HG03196 (cell line): ENCODE measurements around the gene SDCCAG8.

ENCODE experiments used
- ATAC-seq: cut with Tn5 transposase; IDR thresholded peaks from one replicate; pipeline ENCODE4 v1.9.1; 2021; ENCODE audit not compliant: unreplicated experiment

The SDCCAG8 gene

GRCh38 chr1:243449373-243449772 lies 193.5 kb downstream of the SDCCAG8 start:
- ATAC-seq: no peak

- ATAC-seq: no peak
These were observed 196.3 kb downstream of the SDCCAG8 start for GRCh38 chr1:243452092-243452491.

GRCh38 chr1:243454328-243454997 lies 198.6 kb downstream of the SDCCAG8 start:
- ATAC-seq: no peak

GRCh38 chr1:243455760-243456651 lies 200.2 kb downstream of the SDCCAG8 start:
- ATAC-seq: no peak

- ATAC-seq: no peak
These were observed 201.6 kb downstream of the SDCCAG8 start for GRCh38 chr1:243457363-243457982.

- no peak for ATAC-seq
These were observed 203.2 kb downstream of the SDCCAG8 start for GRCh38 chr1:243459059-243459458.

GRCh38 chr1:243461700-243462099 lies 205.9 kb downstream of the SDCCAG8 start:
- ATAC-seq: no peak

- ATAC-seq: no peak
These were observed 207.3 kb downstream of the SDCCAG8 start for GRCh38 chr1:243462929-243463697.

- ATAC-seq: no peak
These were observed 209.2 kb downstream of the SDCCAG8 start for GRCh38 chr1:243465081-243465480.

- no peak for ATAC-seq
These were observed 209.9 kb downstream of the SDCCAG8 start for GRCh38 chr1:243465738-243466137.

- no peak for ATAC-seq
These were observed 213.7 kb downstream of the SDCCAG8 start for GRCh38 chr1:243469497-243469896.

GRCh38 chr1:243470502-243470901 lies 214.7 kb downstream of the SDCCAG8 start:
- no peak for ATAC-seq

- ATAC-seq: no peak
These were observed 215.3 kb downstream of the SDCCAG8 start for GRCh38 chr1:243471026-243471685.

GRCh38 chr1:243471754-243472745 lies 216.2 kb downstream of the SDCCAG8 start:
- no peak for ATAC-seq

GRCh38 chr1:243473227-243474135 lies 217.6 kb downstream of the SDCCAG8 start:
- ATAC-seq: no peak

GRCh38 chr1:243474136-243474881 lies 218.5 kb downstream of the SDCCAG8 start:
- ATAC-seq: no peak

GRCh38 chr1:243474906-243475305 lies 219.1 kb downstream of the SDCCAG8 start:
- no peak for ATAC-seq

- no peak for ATAC-seq
These were observed 220.1 kb downstream of the SDCCAG8 start for GRCh38 chr1:243475966-243476365.
